ENCODE data around the gene CADM1.

GRCh38 chr11:115155320-115155719 is 348.9 kb downstream of the CADM1 start:
- no peak for TF ChIP-seq EZH2 (optimal IDR thresholded peaks at IDR 0.05; ENCODE audit: low read depth, low read length)
- no peak for TF ChIP-seq CTCF (IDR thresholded peaks at IDR 0.05; ENCODE audit: low read length)
- no peak for TF ChIP-seq EZH2phosphoT487 (IDR thresholded peaks at IDR 0.05; ENCODE audit: low read length)
